Medulla oblongata (tissue), 1 donor: ENCODE data around the gene THRB.
"Not testable (repeated sequence)": the region's sequence is repeated elsewhere in the genome, so short reads cannot be mapped to it uniquely, and the experiment has no call there.

Experiments
- DNase-seq: peaks from one replicate; pipeline ENCODE4 v3.0.0-alpha.2; 2015; ENCODE audit errors: extremely low spot score

The THRB gene

DNA sequence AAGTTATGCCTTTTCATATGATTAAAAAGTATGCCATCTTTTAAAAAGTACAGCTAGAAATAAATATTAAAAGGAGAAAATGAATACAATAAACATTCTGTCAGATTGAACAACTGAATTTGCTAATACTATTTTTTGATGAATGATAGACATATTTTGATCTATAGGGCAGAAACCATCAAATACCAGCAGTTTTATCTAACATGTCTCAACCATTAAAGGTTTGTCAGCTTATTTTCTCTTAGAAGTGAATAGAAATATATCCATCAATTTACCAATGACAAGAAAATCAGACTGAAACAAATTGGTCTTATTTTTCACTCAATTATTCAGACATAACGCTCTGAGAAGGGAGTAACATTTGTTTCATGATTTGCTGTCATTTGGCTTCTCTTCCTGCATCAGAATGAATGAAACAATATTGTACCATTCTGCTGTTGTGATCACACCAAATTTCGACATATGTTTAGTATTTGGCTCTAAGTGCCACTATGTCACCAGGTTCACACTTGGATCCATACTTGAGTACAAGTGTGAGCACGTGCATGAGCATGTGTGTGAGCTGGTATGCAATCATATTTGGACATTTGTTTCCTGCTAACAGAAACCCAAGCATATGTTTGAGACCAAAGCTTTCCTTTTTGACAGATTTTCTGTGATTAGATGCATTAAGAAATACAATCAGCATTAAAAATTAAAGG lies 86.5 kb downstream of the THRB start:
- DNase-seq = no peak

GRCh38 chr3:24406900-24407299 lies 87.8 kb downstream of the THRB start:
- DNase-seq = no peak

DNA sequence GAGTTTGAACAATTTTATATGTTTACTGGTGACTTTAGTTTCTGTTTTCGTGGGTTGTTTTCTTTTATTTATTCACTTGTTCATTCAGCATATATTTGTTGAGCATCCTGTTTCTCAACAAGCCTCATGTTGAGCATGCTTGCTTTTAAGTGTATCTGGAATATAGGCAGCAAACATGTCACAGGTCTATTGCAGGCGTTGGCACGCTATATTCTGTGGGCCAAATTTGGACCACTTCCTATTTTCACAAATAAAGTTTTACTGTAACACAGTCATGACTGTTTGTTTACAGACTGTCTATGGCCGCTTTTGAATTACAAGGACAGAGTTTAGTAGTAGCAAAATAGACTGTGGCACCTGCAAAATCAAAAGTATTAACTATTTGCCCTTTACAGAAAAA lies 89.6 kb downstream of the THRB start:
- no peak for DNase-seq

GRCh38 chr3:24401811-24402185 lies 92.9 kb downstream of the THRB start:
- DNase-seq = no peak

- DNase-seq = no peak
Measured at GRCh38 chr3:24401090-24401810, 93.4 kb downstream of the THRB start.

- DNase-seq = no peak
Measured at GRCh38 chr3:24400450-24400849, 94.2 kb downstream of the THRB start.

- no peak for DNase-seq
Measured at GRCh38 chr3:24400015-24400414, 94.6 kb downstream of the THRB start.

- no peak for DNase-seq
Measured at GRCh38 chr3:24399614-24400013, 95.0 kb downstream of the THRB start.

GRCh38 chr3:24398712-24399111 lies 95.9 kb downstream of the THRB start:
- DNase-seq = not testable (repeated sequence)

DNA sequence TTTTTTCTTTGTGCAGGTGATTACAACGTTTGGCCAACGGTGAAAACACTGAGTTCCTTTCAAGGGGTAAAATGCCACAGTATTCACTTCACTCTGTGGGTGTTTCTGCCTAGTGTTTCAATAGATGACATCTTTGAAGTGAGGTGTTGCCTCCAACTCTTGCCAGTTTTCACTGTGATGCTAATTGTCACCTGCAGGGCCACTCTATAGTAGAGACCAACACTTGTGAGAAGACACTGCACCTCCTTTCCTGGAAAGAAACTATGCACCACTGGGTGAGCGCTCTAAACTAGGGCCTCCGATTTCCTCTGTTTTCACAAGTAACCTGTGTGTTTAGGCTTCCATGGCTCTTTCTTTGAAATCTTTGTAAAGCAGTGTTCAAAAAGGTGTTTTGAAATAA lies 98.3 kb downstream of the THRB start:
- DNase-seq = no peak

- DNase-seq = no peak
Measured at GRCh38 chr3:24394754-24395153, 99.9 kb downstream of the THRB start.

DNA sequence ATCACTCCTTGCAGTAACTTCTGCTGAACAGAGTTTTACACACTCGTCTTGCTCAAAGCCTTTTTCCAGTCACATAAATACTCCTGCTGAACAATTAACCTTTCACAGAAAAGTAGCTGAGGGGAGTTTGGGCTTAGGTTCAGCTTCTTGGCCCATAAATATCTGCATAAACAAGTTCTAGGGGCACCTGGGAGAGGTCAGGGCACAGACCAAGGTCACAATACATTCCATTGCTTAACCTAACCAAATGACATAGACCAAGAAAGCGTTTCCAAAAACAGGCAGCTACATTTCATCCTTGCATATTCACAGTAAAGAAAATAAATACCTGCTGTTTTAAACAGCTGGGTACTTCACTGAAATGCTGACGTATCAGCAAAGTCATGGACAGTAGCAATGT lies 101.3 kb downstream of the THRB start:
- DNase-seq = no peak

- no peak for DNase-seq
Measured at GRCh38 chr3:24390169-24391130, 104.2 kb downstream of the THRB start.

- DNase-seq = no peak
Measured at GRCh38 chr3:24389108-24390090, 105.3 kb downstream of the THRB start.

DNA sequence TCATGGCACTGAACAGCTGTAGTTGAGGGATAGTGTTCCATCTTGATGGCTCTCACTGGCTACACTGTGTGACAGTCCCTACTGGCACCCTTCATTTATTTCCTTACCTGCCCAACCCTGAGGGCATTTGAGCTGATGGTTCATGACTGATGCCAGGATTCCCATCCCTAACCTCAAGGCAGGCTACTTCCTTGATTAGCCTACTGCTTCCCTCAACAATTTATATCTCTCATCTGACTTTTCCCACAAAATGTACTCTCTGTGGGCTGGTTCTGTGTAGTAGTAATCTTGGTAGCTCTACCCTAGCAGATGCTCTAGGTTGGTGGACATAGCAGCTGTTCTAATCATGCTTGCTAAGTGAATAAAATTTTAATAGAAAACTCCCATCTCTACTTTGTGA lies 106.0 kb downstream of the THRB start:
- DNase-seq = no peak

DNA sequence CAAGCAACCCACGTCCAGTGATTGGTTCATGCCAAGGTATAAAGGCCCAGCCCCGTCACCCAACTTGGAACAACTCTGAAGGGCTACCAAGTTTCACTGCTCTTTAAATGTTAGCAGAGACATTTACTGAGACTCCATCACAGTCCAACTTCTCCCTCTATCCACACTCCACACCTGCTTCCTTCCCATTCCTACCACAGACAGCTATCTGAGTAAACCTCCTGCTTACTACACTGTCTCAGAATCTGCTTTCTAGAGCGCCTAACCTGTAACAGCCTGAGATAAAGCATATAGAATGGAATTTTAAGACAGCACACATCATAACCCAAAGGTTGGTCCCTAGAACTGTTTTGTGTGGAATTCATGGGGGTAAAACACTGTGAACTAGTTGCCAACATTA lies 106.5 kb downstream of the THRB start:
- no peak for DNase-seq

- no peak for DNase-seq
Measured at GRCh38 chr3:24387493-24387892, 107.2 kb downstream of the THRB start.

DNA sequence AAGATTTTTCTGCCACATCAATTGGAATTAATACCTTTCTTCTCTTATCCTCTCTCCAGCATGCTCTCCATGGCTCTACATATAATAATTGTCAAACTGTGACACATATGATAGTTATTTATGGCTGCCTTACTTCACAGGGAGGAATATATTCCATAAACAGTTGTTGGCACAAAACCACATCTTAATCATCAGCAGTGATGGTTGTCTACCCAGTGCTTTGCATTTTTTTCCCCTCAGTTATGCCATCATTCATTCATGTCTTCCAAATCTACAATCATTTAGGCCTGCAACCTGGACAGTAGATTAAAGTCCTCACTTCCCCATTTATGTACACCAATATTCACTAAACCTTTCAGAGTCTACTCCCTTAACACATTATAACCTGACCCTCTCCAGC lies 107.7 kb downstream of the THRB start:
- no peak for DNase-seq

DNA sequence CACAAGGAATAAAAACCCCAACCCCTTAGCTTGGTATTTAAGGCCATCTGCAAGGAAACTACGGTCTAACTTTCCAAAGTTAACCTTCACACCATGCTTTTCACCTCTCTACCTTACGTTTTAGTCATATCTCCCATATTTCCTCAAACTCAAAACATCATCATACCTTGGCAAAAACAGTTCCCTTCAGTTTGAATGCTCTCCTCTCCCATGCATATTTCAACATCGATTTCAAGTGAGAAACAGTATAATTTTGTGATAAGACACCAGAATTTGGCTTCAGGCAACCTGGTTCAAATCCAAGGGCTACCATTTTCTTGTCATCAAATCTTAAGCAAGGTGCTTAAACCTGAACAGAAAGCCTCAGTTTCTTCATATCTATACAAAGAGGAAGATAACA lies 108.2 kb downstream of the THRB start:
- DNase-seq = no peak

- DNase-seq = no peak
Measured at GRCh38 chr3:24385012-24385615, 109.5 kb downstream of the THRB start.

GRCh38 chr3:24382647-24383046 lies 112.0 kb downstream of the THRB start:
- DNase-seq = no peak
